ENCODE results near the gene TPT1.

GRCh38 chr13:45367358-45367757 is 26.4 kb upstream of the TPT1 start:
- TF ChIP-seq CTCF (IDR thresholded peaks at IDR 0.05) (no peak), RFX5 (IDR thresholded peaks at IDR 0.05) (no peak), CEBPB (IDR thresholded peaks at IDR 0.05) (no peak), JUNB (IDR thresholded peaks at IDR 0.05) (no peak)
- TF ChIP-seq, protein P1, sequence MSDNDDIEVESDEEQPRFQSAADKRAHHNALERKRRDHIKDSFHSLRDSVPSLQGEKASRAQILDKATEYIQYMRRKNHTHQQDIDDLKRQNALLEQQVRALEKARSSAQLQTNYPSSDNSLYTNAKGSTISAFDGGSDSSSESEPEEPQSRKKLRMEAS (IDR thresholded peaks at IDR 0.05): no peak

Measured in A549 (cell line).